HG03097 (cell line): ENCODE data around the gene TTC39B.
"Not testable (repeated sequence)": the region's sequence is repeated elsewhere in the genome, so short reads cannot be mapped to it uniquely, and the experiment has no call there.

Experiments used
- ATAC-seq: cut with Tn5 transposase; IDR thresholded peaks from one replicate; pipeline ENCODE4 v1.9.1; 2021; ENCODE audit not compliant: unreplicated experiment, low FRiP score

The TTC39B gene

GRCh38 chr9:15232706-15233280 is 74.2 kb downstream of the TTC39B start:
- ATAC-seq, result not testable (repeated sequence)

GRCh38 chr9:15231788-15232635 is 75.0 kb downstream of the TTC39B start:
- ATAC-seq, result no peak

- no peak for ATAC-seq
Measured at GRCh38 chr9:15229409-15229808, 77.6 kb downstream of the TTC39B start.

GRCh38 chr9:15227491-15227890 is 79.5 kb downstream of the TTC39B start:
- ATAC-seq, result no peak

- no peak for ATAC-seq
Measured at GRCh38 chr9:15225564-15226126, 81.4 kb downstream of the TTC39B start.

- ATAC-seq, result no peak
Measured at GRCh38 chr9:15222313-15222712, 84.7 kb downstream of the TTC39B start.

- ATAC-seq, result no peak
Measured at GRCh38 chr9:15221746-15222145, 85.3 kb downstream of the TTC39B start.

- ATAC-seq, result no peak
Measured at GRCh38 chr9:15220658-15221318, 86.2 kb downstream of the TTC39B start.

- no peak for ATAC-seq
Measured at GRCh38 chr9:15219546-15219945, 87.5 kb downstream of the TTC39B start.

- ATAC-seq, result no peak
Measured at GRCh38 chr9:15218994-15219393, 88.0 kb downstream of the TTC39B start.

- ATAC-seq, result no peak
Measured at GRCh38 chr9:15213249-15213648, 93.8 kb downstream of the TTC39B start.

GRCh38 chr9:15211815-15212495 is 95.1 kb downstream of the TTC39B start:
- ATAC-seq, result no peak

- no peak for ATAC-seq
Measured at GRCh38 chr9:15211160-15211814, 95.7 kb downstream of the TTC39B start.

GRCh38 chr9:15206903-15207696 is 99.9 kb downstream of the TTC39B start:
- no peak for ATAC-seq

GRCh38 chr9:15205632-15206420 is 101.2 kb downstream of the TTC39B start:
- ATAC-seq, result no peak

GRCh38 chr9:15203581-15203980 is 103.4 kb downstream of the TTC39B start:
- no peak for ATAC-seq

GRCh38 chr9:15200111-15200510 is 106.9 kb downstream of the TTC39B start:
- no peak for ATAC-seq

- ATAC-seq, result no peak
Measured at GRCh38 chr9:15192856-15193255, 114.2 kb downstream of the TTC39B start.

- peak; percentile 74 for ATAC-seq
Measured at GRCh38 chr9:15191378-15191777, 115.6 kb downstream of the TTC39B start.
